Effector memory CD4-positive, alpha-beta T cell (primary cell): ENCODE data around the gene FOXA3.
"Not testable (repeated sequence)": the region's sequence is repeated elsewhere in the genome, so short reads cannot be mapped to it uniquely, and the experiment has no call there.

Experiments used
- DNase-seq, 3 donors: peaks; one replicate each; pipeline ENCODE4 v3.0.0-alpha.2; 2020
- H3K27ac ChIP-seq: 2 replicates; pipeline ENCODE4 v1.7.0; 2013; ENCODE audit warnings: mild to moderate bottlenecking, low read length, moderate library complexity; ENCODE audit not compliant: insufficient read depth, poor library complexity, severe bottlenecking
- H3K27me3 ChIP-seq: replicated peaks from 2 replicates; pipeline ENCODE4 v1.7.0; 2013; ENCODE audit warnings: mild to moderate bottlenecking, low read length; ENCODE audit not compliant: insufficient read depth, control insufficient read depth, poor library complexity, severe bottlenecking
- H3K36me3 ChIP-seq: 2 replicates; pipeline ENCODE4 v1.7.0; 2013; ENCODE audit warnings: mild to moderate bottlenecking, low read length, moderate library complexity; ENCODE audit not compliant: control insufficient read depth, insufficient read depth
- H3K4me1 ChIP-seq: 2 replicates; pipeline ENCODE4 v1.7.0; 2013; ENCODE audit warnings: low read length, mild to moderate bottlenecking; ENCODE audit not compliant: control insufficient read depth, insufficient read depth, poor library complexity, severe bottlenecking
- H3K4me3 ChIP-seq: 2 replicates; pipeline ENCODE4 v1.7.0; 2013; ENCODE audit warnings: low read length, low read depth, mild to moderate bottlenecking; ENCODE audit not compliant: insufficient read depth, poor library complexity, severe bottlenecking
- H3K9me3 ChIP-seq: 2 replicates; pipeline ENCODE4 v1.7.0; 2013; ENCODE audit warnings: mild to moderate bottlenecking, low read length, moderate library complexity; ENCODE audit not compliant: control insufficient read depth

The FOXA3 gene

GRCh38 chr19:45862271-45862563, 1.9 kb upstream of the FOXA3 start:
- no peak for DNase-seq
- Histone ChIP-seq H3K27me3 (no peaks in the 10 kb centered on the region), H3K27ac (peak overlapping the region; percentile 88), H3K4me3 (peak overlapping the region; percentile 91), H3K4me1 (peaks cover 19% of the 10 kb centered on the region), H3K9me3 (no peaks in the 10 kb centered on the region), H3K36me3 (no peaks in the 10 kb centered on the region)

- H3K36me3 ChIP-seq, result no peaks in the 10 kb centered on the region
- peaks cover 19% of the 10 kb centered on the region for H3K4me1 ChIP-seq
- H3K27me3 ChIP-seq, result no peaks in the 10 kb centered on the region
- H3K27ac ChIP-seq, result peak within 1 kb of the TSS; percentile 88
- peak; percentile 96 to 98 (median 97) for DNase-seq
- H3K4me3 ChIP-seq, result peak within 1 kb of the TSS; percentile 91
- no peaks in the 10 kb centered on the region for H3K9me3 ChIP-seq
These were observed 1.4 kb upstream of the FOXA3 start, which contains the start of gene SYMPK for GRCh38 chr19:45862564-45863334. SYMPK (minus strand) TSS chr19:45863147; CDS start chr19:45854495, 8,652 bp downstream.

- Histone ChIP-seq H3K27ac (no peak overlapping the region), H3K36me3 (no peaks in the 10 kb centered on the region), H3K4me3 (peak overlapping the region; percentile 91), H3K27me3 (no peaks in the 10 kb centered on the region), H3K4me1 (peaks cover 19% of the 10 kb centered on the region), H3K9me3 (no peaks in the 10 kb centered on the region)
- DNase-seq, result no peak
These were observed 739 bp upstream of the FOXA3 start for GRCh38 chr19:45863335-45863839.

- no peak for DNase-seq
- Histone ChIP-seq H3K36me3 (no peaks in the 10 kb centered on the region), H3K27ac (no peak overlapping the region), H3K27me3 (no peaks in the 10 kb centered on the region), H3K9me3 (no peaks in the 10 kb centered on the region), H3K4me3 (peak overlapping the region; percentile 40), H3K4me1 (peaks cover 19% of the 10 kb centered on the region)
These were observed 530 bp downstream of the FOXA3 start for GRCh38 chr19:45864629-45865082.

GRCh38 chr19:45865269-45865948, 1.3 kb downstream of the FOXA3 start:
- Histone ChIP-seq H3K27me3 (no peaks in the 10 kb centered on the region), H3K36me3 (no peaks in the 10 kb centered on the region), H3K27ac (no peak overlapping the region), H3K9me3 (no peaks in the 10 kb centered on the region), H3K4me1 (peaks cover 19% of the 10 kb centered on the region), H3K4me3 (no peak overlapping the region)
- DNase-seq, result no peak

- Histone ChIP-seq H3K36me3 (no peaks in the 10 kb centered on the region), H3K4me1 (peaks cover 19% of the 10 kb centered on the region), H3K27ac (no peak overlapping the region), H3K27me3 (no peaks in the 10 kb centered on the region), H3K9me3 (no peaks in the 10 kb centered on the region), H3K4me3 (no peak overlapping the region)
- DNase-seq, result no peak
These were observed 2.5 kb downstream of the FOXA3 start for GRCh38 chr19:45866400-45867176.

GRCh38 chr19:45867241-45867640, 3.1 kb downstream of the FOXA3 start:
- not testable (repeated sequence) for H3K9me3 ChIP-seq, H3K4me3 ChIP-seq, H3K27me3 ChIP-seq, H3K27ac ChIP-seq, DNase-seq, H3K36me3 ChIP-seq
- H3K4me1 ChIP-seq, result peaks cover 15% of the 10 kb centered on the region

DNA sequence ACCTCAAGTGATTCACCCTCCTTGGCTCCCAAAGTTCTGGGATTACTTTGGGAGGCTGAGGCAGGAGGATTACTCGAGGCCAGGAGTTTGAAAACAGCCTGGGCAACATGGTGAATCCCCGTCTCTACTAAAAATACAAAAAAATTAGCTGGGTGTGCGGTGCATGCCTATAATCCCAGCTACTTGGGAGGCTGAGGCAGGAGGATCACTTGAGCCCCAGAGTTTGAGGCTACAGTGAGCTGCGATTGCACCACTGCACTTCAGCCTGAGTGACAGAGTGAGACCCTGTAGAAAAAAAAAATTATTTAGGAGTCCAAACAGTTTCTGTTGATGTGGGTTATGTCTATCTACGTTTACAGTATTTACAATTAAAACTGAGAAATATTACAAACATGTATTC, 6.7 kb downstream of the FOXA3 start:
- Histone ChIP-seq H3K4me1 (no peaks in the 10 kb centered on the region), H3K27ac (no peak overlapping the region), H3K27me3 (no peaks in the 10 kb centered on the region), H3K36me3 (no peaks in the 10 kb centered on the region), H3K4me3 (no peak overlapping the region), H3K9me3 (no peaks in the 10 kb centered on the region)
- DNase-seq, result no peak

- H3K9me3 ChIP-seq, result no peaks in the 10 kb centered on the region
These were observed 8.2 kb downstream of the FOXA3 start for GRCh38 chr19:45872095-45872919.

More at GRCh38 chr19:45872095-45872919, 8.2 kb downstream of the FOXA3 start:
- Histone ChIP-seq H3K36me3 (no peaks in the 10 kb centered on the region), H3K4me3 (no peak overlapping the region), H3K4me1 (peaks cover 8% of the 10 kb centered on the region), H3K27ac (no peak overlapping the region), H3K27me3 (no peaks in the 10 kb centered on the region)
- DNase-seq, result no peak
